NCI-H1417 (cell line): ENCODE measurements around the gene TRIM9.
A peak's percentile ranks its signal among the peaks of the same experiment; 100 is the strongest.
"Not testable (repeated sequence)": the region's sequence is repeated elsewhere in the genome, so short reads cannot be mapped to it uniquely, and the experiment has no call there.

Experiments
- DNase-seq, 3 experiments: peaks; one replicate each; lab custom pipeline; 2025; lab: John Stamatoyannopoulos, UW

Gene TRIM9

DNA sequence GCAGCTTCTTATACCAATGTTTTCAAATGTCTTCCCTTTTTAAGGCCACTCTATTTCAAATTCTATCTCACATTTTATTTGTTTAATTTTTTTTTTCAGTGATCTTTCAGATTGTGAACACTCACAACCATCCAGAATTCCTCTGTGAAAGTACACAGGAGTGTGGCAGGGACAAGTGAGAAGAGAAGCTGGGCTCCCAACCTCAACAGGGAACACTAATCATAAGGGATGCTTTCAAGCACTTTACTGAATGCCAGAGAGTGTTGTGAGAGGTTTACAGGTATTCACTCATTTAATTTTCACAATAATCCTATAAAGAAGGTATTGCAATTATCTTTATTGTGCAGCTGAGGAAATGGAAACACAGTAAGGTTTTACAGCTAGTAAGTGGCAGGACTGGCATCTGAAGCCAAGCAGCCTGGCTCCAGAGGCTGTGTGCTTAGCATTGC is 90.5 kb downstream of the TRIM9 start:
- DNase-seq: peak in 1 of 3 experiments; percentile 40

GRCh38 chr14:51002406-51002999 is 92.4 kb downstream of the TRIM9 start:
- peak in 2 of 3 experiments; percentile 18 to 62 for DNase-seq

- DNase-seq: no peak
Measured at GRCh38 chr14:51000566-51000965, 94.3 kb downstream of the TRIM9 start.

GRCh38 chr14:50999726-51000125 is 95.2 kb downstream of the TRIM9 start:
- no peak for DNase-seq

DNA sequence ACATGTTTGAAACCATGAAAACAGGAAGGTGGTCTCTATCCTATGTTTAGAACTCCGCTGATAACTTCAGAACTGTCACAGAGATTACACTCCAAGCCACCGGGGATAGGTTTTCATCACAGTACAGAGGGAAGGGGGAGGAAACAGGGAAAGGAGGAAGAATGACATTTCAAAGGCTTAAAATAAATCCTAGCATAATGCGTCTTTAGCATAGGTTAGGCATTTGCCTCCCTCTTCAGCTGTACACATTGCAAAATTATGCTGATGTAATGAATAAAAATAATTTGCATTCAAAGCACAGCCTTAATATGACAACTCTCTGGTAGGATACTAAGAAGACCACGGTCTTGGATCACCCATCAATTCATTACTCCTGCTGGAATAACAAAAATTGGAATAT is 96.3 kb downstream of the TRIM9 start:
- no peak for DNase-seq

DNA sequence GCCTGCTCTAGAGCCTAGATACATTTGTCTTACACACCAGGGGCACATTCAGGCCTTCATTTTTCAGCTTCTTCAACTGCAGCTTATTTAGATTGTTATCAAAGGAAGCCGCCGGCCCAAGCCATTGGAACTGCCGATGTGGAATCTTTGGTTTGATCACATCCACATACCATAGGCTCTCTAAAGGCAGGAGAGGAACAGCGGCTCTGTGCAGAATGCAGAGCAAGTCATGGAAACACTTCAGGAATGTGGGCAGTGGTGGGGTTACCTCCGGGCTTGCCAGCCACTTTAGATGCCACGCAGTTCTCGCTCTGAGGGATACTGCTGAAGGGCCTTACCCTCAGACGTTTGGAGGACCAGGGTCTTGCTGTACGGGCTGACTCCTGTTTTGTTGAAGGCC is 97.2 kb downstream of the TRIM9 start:
- DNase-seq: no peak

DNA sequence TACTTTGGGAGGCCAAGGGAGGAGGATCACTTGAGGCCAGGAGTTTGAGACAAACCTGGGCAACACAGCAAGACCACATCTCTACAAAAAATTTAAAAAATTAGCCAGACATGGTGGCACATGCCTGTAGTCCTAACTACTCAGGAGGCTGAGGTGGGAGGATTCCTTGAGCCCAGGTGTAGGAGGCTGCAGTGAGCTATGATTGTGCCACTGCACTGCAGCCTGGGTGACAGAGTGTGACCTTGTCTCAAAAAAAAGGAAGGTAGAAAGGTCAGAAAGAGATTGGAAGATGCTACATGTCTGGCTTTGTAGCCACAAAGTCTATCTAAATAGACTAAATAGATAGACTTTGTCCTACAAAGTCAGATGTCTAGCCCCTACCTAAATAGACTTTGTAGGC is 100.7 kb downstream of the TRIM9 start:
- DNase-seq: not testable (repeated sequence)

- DNase-seq: no peak
Measured at GRCh38 chr14:50985859-50986331, 109.0 kb downstream of the TRIM9 start.

DNA sequence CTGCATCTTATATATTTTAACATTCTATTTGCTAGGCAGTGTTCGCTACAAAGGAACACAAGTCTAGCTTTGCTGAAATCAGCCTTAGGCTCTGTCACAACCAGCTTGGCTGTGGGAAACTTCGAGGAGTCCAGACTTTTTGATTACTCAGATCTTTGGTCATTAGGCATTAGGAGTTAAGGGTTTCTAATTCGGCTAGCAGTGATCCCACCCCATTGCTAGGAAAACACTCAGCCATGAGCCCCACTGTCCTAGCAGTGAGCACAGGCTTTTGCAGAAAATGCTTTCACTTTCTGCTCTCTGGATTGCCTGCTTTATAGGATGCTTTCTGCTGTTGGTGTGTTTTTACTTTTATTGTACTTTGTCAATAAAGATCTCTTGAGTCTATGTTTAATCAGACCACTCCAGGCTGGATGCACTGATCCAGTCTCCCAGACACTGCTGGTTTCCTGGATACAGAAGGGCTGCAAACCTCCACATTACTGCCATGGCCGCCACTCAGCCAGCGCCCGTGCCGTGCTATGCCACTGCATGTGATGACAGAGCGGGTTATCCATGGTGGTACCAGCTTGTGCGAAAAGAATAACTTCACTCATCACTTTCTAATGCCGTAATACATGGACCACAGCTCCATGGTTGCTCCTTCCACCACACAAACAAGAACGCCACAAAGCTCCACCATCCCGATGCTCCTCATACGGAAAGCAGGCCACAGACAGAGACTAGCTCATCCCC is 109.6 kb downstream of the TRIM9 start:
- no peak for DNase-seq

DNA sequence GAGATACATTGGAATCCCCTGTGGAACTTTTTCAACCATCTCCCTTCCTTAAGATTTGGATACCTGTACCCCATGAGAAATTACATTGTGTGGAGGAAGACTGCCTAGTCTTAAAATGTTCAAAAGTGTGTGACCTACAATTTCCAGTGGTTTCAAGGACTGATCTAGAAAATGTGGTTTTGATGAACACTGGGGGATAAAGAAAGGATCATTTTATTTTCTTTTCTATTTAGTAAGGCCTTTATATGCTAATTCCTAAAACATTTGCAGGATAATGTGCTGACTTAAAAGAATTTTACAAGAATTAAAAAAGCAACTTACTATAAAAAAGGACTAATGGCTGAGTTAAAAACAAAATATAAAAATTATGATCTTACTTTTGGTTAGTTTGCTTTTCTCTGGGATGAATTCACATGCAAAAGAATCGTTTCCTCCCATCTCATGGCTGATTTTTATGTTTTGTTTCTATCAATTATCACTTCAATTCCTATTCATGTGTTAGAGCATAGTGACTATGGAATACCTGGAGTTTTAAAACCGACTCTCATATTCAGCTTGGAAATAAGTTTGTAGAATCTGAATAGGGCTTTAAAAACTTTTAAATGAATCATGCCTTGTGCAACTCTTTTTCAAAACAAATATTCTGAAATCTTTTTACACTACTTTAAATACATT is 110.7 kb downstream of the TRIM9 start:
- DNase-seq: no peak

DNA sequence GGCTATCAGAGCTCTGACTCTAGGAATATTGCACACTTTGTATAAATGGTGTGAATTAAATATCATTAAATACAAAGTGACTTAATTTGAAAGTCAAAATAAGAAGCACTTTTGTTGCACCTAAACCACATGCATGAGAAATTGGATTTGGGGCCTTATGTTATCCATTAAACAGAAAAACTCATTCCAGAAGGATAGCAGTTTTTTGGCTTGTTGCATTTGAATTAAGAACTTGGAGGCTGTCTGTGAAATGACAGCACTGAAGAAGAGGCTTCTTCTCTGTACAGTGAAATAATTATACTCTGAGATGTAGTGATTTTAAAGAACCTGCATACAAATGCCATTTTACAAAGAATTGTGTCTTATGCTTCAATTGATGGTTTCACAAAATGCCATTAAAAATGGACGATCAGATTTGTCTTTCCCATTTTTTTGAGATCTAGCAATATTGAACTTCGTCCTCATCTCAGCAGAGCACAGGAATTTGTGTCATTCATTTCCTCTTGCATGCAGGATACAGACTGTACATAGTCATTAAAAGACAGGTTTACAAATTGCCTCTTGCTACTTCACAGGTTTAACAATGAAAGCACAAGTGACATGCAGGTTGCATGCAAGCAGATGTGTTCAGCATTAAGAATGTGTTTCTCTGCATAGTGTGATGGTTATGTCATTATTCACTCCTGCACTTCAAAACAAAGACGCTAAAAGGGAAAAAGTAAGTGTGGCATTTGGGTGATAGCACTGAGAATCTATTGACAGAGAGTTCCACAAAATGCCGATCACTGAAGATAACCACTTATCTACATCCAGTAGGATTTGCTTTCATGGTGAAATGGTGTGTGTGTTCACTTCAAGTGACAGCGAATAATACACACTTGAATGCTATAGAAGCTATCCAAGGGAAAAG is 114.7 kb downstream of the TRIM9 start:
- DNase-seq: peak in 1 of 3 experiments; percentile 12

DNA sequence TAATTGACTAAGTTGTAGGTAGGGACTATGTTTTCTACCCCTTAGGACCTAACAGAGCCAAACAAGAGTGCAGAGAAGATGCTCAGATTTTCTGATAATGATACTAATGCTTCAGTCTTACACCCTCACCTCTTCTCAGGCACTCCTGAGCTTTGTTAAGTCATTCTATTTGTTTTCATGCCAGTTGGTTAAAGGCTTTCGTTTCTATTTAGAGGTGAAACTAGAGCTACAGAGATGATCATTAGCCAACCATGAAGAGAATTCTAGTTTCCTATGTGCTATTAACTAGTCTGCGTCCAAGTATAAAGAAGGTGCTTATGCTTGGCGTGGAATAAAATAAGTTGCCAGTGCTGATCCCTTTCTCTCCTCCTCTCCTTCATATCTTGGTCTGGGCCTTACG is 116.0 kb downstream of the TRIM9 start:
- DNase-seq: no peak

DNA sequence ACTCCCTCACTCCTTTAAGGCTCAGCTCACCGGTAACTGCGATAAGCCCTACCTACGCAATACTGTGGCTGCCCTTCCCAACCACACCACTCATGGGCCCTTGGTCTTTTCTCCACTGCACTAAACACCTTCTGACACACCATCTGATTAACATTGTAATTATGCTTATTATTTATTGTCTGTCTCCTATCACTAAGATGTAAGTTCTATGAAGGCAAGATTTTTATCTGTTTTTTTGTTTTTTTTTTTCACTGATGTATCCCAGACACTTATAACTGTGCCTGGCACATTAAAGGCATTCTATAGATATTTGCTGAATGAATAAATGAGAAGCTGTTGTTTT is 116.4 kb downstream of the TRIM9 start:
- no peak for DNase-seq

DNA sequence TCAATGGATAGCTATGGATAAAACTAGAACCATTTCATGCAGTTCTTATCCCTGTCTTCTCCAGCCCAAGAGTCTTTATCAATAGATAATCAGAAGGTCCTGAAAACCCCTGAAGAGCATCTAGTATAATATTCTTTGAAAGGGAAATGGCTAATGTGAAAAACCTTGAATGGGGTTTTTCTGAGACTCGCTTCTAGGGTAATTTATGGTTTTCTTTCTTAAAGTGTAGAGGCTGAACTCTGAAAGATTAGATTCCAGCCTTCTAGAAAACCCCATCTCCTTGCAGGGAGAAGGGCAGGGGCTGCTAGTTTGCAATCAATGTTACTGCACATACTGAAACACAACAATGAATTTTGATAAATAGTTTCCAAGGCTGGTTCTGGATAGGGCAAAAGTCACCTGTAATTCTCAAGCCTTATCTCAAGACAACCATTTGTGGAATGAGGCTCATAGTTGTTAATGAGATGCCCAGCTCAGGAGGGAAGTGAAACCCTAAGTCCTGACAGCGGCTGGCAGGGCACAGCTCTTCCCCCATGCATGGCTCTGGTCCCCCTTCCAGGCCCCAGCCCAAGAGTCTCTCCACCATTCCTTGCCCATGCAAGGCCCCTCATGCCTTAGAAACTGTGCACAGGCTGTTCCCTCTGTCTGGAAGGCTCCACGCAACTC is 116.9 kb downstream of the TRIM9 start:
- no peak for DNase-seq

DNA sequence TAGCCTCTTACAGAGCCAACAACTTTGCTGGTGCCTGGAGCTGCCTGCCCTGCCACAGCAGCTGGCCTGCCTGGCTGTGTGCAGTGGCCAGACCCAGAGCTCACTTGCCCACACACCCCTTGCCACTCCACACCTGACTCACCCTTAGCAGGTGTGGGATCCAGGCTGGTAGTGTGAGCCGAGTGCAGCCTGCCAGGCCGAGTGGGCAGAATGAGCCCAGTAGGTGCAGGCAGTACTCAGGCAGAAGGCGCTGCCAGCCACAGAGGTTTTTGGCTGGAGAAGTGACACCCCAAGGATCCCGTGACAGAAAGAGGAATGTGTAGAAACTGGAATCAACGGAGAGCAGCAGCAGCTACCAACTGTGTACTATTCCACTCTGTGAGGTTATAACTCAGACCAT is 120.8 kb downstream of the TRIM9 start:
- no peak for DNase-seq

DNA sequence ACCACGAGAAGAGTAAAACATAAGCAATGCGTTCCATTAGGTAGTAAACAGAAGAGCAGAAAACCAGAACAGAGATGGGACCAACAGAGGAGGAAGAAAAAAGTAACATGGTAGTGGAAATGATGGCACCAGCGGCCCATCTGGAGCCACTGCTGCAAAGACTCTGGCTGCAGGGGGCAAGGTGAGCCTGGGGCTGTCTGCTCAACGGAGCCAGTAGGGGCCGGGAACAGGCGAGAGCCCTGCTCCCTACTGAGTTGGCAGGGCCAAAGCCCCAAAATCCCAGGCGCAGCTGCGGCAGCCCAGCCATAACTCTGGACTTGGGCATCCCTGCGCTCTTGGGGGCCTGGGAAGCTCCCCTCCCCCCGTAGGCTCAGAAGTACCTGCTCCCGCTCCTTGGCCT is 122.2 kb downstream of the TRIM9 start:
- DNase-seq: no peak

GRCh38 chr14:50970886-50971781 is 123.8 kb downstream of the TRIM9 start:
- DNase-seq: no peak

DNA sequence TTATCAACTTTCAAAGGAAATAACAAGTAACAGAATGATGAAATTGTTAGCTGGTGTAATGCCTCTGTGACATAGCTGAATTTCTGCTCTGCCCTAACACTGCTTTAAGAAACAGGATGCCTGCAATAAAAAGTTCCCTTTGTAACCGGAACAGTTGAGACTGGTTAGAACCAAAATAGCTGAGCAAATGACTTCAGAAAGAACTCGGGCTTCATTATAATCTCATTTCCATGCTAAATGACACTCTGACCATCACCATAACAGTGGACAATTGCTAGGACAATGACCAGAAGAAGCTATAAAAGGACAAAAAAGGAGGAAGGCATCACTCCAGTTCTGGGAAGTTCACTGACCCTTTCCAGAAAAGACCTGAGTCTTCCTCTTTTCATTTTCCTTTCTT is 127.1 kb downstream of the TRIM9 start:
- DNase-seq: no peak

DNA sequence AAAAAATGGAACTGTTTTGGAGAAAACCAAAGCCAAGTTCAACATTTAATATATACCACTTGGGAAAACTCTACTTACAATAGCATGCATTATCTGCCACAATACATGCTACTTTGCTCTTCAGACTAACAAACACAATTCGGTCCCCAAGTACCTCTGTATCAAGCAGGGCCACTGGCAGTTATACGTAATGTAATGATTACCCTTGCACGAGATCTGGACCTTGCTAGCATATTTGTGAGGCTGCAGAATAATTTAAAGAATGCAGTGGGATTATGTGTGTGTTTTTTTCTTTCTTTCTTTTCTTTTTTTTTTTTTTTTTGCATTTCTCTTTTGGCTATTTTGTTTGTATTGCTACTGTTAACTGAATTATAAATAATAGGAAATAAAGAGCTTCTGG is 127.8 kb downstream of the TRIM9 start:
- DNase-seq: no peak

- DNase-seq: peak in 1 of 3 experiments; percentile 10
Measured at GRCh38 chr14:50964683-50965390, 130.1 kb downstream of the TRIM9 start.
